Suprapubic skin (tissue), 4 donors: Measurements from ENCODE around the gene AGT. TPM values are rescaled to one million over a fixed set of nuclear protein-coding genes. Genes with fewer than 3 reads are reported as not detected.

ENCODE experiments used
- DNase-seq, 2 donors: peaks; one replicate each; pipeline ENCODE4 v3.0.0-alpha.2; 2019; ENCODE audit warnings: low spot score in 2 of 2
- H3K27ac ChIP-seq: fragments of 200-600 bp; sonication (generic); one replicate; pipeline ENCODE4 v1.5.1; 2019
- H3K27me3 ChIP-seq: fragments of 200-600 bp; sonication (generic); one replicate; pipeline ENCODE4 v1.5.1; 2019
- H3K36me3 ChIP-seq: fragments of 200-600 bp; sonication (generic); one replicate; pipeline ENCODE4 v1.5.1; 2019
- H3K4me1 ChIP-seq: fragments of 200-600 bp; sonication (generic); one replicate; pipeline ENCODE4 v1.5.1; 2019
- H3K4me3 ChIP-seq: fragments of 200-600 bp; sonication (generic); one replicate; pipeline ENCODE4 v1.5.1; 2019; ENCODE audit warnings: mild to moderate bottlenecking
- H3K9me3 ChIP-seq: fragments of 200-600 bp; sonication (generic); one replicate; pipeline ENCODE4 v1.5.1; 2019
- EP300 ChIP-seq: sonication (generic); formaldehyde crosslinking; IDR thresholded peaks from one replicate; pipeline ENCODE4 v1.6.1; 2017; ENCODE audit warnings: antibody characterized with exemption
- POLR2A ChIP-seq, 2 donors: fragments of 450-650 bp; IDR thresholded peaks; one replicate each; pipeline ENCODE4 v1.6.1; 2017; ENCODE audit warnings: antibody characterized with exemption in 2 of 2, mild to moderate bottlenecking in 2 of 2, moderate library complexity in 2 of 2
- POLR2AphosphoS5 ChIP-seq, 3 donors: sonication (generic); formaldehyde crosslinking; IDR thresholded peaks; one replicate each; pipeline ENCODE4 v1.6.1; 2017; ENCODE audit warnings: antibody characterized with exemption in 3 of 3
- WGBS: methylation state at CpG from one replicate; pipeline ENCODE4 v1.1.5; 2018; 5-methylcytosine and 5-hydroxymethylcytosine counted together
- total RNA-seq, 4 donors: library from RNA; depleted of rRNA; stranded (reverse); fragments of >200 nt; gene quantifications; one replicate each; pipeline ENCODE4 v1.1.0, GENCODE V29; 2016
- TF ChIP-seq, protein P1 (sequence below), 2 donors: fragments of 200-600 bp in 1 of 2; fragments of 450-650 bp in 1 of 2; sonication (generic) in 1 of 2; IDR thresholded peaks; one replicate each; pipeline ENCODE4 v1.5.1; 2016 to 2019; ENCODE audit warnings: antibody characterized with exemption in 2 of 2, mild to moderate bottlenecking in 1 of 2, moderate library complexity in 1 of 2

AGT gene
- total RNA-seq, 4 donors from 2014 or later = 1.6 to 5.0 TPM; not detected in 2

DNA sequence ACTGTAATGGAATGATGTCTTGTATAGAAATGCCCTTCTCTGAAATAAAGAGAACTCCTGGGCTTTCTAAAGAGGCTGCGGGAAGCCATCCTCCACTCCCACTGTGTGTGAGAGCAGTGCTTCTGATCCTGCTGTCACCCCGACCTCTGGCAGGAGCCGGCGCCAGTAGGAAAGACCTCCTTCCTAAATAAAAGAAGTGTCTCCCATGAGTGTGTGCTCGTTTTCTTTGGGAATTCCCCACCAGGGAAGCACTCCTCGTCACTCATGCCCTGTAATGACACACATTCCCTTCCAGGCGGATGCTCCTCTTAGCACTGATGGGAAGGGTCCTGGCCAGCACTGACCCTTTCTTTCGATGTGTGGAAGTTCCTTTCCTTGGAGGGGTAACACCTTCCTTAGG lies 20.1 kb downstream of the AGT start:
- TF ChIP-seq POLR2AphosphoS5 (IDR thresholded peaks at IDR 0.05) = no peak
- H3K36me3 ChIP-seq = peaks cover 57% of the 10 kb centered on the region
- H3K4me3 ChIP-seq = no peak overlapping the region
- H3K9me3 ChIP-seq = no peaks in the 10 kb centered on the region
- no peaks in the 10 kb centered on the region for H3K27me3 ChIP-seq
- H3K4me1 ChIP-seq = no peaks in the 10 kb centered on the region
- no peak overlapping the region for H3K27ac ChIP-seq
- no peak for DNase-seq
- 100% methylated on average over 4 of the region's 8 CpGs for WGBS

DNA sequence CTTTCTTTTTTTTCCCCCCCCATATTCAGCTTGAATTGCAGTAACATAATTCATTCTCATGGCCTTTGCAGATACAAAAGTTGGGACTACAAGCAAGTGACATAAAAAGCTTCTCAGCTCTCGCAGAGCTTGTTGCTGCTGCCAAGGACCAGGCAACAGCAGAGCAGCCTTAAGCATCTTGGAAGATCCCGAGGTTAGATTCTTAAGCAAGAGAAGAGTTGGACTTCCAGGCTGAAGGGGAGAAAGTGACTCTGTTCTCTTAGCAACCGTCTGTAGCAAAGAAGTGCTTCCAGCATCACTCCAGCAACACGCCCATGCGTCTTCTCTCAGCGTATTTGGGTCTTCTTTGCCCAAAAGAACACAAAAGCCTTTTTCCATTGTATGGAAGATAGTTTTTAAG lies 20.7 kb downstream of the AGT start:
- no peak for DNase-seq
- Histone ChIP-seq H3K36me3 (peaks cover 62% of the 10 kb centered on the region), H3K4me3 (no peak overlapping the region), H3K27ac (no peak overlapping the region), H3K9me3 (no peaks in the 10 kb centered on the region), H3K4me1 (no peaks in the 10 kb centered on the region), H3K27me3 (no peaks in the 10 kb centered on the region)
- TF ChIP-seq POLR2AphosphoS5 (IDR thresholded peaks at IDR 0.05) (no peak), EP300 (no peak), POLR2A (IDR thresholded peaks at IDR 0.05) (no peak)
- TF ChIP-seq, protein P1, sequence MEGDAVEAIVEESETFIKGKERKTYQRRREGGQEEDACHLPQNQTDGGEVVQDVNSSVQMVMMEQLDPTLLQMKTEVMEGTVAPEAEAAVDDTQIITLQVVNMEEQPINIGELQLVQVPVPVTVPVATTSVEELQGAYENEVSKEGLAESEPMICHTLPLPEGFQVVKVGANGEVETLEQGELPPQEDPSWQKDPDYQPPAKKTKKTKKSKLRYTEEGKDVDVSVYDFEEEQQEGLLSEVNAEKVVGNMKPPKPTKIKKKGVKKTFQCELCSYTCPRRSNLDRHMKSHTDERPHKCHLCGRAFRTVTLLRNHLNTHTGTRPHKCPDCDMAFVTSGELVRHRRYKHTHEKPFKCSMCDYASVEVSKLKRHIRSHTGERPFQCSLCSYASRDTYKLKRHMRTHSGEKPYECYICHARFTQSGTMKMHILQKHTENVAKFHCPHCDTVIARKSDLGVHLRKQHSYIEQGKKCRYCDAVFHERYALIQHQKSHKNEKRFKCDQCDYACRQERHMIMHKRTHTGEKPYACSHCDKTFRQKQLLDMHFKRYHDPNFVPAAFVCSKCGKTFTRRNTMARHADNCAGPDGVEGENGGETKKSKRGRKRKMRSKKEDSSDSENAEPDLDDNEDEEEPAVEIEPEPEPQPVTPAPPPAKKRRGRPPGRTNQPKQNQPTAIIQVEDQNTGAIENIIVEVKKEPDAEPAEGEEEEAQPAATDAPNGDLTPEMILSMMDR (IDR thresholded peaks at IDR 0.05) = no peak
- WGBS = 85% methylated on average over 6 of the region's 6 CpGs

DNA sequence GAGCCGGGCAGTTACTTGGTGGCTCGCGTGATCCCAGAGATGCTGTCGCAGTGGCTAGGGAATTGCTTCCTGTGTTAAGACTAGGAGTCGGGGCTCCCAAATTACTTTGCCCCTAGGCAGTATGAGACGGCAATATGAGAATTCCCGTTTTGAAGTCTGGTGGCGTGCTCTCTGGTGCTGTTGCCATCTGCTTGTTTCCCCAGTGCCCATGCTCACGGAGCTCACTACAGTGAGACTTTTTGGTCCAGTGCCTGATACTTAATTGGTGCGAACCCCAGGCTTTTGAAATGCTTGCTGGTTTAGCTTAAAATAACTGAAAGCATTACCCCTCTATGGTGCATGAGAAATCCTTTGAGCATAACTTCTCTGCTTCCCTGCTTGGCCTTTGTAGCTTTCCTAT lies 22.3 kb downstream of the AGT start:
- WGBS = 89% methylated on average over 10 of the region's 10 CpGs
- TF ChIP-seq, protein P1 (IDR thresholded peaks at IDR 0.05) = no peak
- TF ChIP-seq POLR2AphosphoS5 (IDR thresholded peaks at IDR 0.05) = no peak
- TF ChIP-seq POLR2A (IDR thresholded peaks at IDR 0.05) = no peak
- no peak for TF ChIP-seq EP300
- no peak for DNase-seq
- H3K9me3 ChIP-seq = no peaks in the 10 kb centered on the region
- H3K4me3 ChIP-seq = no peak overlapping the region
- H3K27me3 ChIP-seq = no peaks in the 10 kb centered on the region
- H3K36me3 ChIP-seq = peaks cover 78% of the 10 kb centered on the region
- H3K27ac ChIP-seq = no peak overlapping the region
- H3K4me1 ChIP-seq = no peaks in the 10 kb centered on the region

DNA sequence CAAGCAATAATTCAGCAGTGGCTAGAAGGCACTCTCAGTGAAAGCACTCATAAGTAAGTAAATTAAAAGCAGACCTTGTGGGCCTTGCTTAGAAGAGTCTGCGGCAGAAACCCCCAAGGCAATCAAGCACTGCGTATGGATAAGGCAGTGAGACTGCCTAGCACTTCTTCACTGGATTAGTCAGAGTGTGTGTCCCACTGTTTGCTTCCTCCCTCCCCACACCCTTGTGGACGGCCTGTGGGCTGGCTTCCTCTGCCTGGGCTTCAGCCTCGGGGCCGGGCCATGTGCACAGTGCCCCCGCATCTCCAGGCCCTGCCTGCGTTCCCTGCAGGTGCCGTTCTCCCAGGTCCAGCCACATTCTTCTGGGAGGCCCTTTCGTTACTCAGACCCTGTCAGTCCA lies 23.8 kb downstream of the AGT start:
- 94% methylated on average over 7 of the region's 9 CpGs for WGBS
- peaks cover 90% of the 10 kb centered on the region for H3K36me3 ChIP-seq

DNA sequence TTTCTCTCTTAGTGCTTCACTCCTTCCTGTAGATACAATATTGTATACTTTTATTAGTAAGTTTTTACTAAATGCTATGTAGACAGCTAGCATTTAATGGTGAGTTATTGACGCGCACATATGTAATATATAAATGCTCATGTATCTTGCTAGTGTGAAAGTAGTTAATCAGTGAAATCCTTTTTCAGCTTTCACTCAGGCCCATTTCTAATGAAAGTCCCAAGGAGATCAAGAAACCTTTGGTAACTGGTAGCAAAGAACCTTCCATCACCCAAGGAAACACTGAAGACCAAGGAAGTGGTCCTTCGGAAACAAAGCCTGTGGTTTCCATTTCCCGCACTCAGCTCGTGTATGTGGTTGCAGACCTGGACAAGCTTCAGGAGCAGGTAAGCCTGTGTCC lies 27.2 kb downstream of the AGT start:
- TF ChIP-seq POLR2AphosphoS5 (IDR thresholded peaks at IDR 0.05) = no peak
- TF ChIP-seq EP300 = no peak
- TF ChIP-seq POLR2A (IDR thresholded peaks at IDR 0.05) = no peak
- TF ChIP-seq, protein P1 (IDR thresholded peaks at IDR 0.05) = no peak
- H3K27me3 ChIP-seq = no peaks in the 10 kb centered on the region
- WGBS = 80% methylated on average over 5 of the region's 5 CpGs
- DNase-seq = no peak
- no peak overlapping the region for H3K27ac ChIP-seq
- H3K9me3 ChIP-seq = no peaks in the 10 kb centered on the region
- peaks cover 7% of the 10 kb centered on the region for H3K4me1 ChIP-seq
- H3K4me3 ChIP-seq = no peak overlapping the region
- H3K36me3 ChIP-seq = peaks cover 89% of the 10 kb centered on the region

More for the DNA sequence above, 23.8 kb downstream of the AGT start:
- no peak for TF ChIP-seq EP300
- TF ChIP-seq POLR2A (IDR thresholded peaks at IDR 0.05) = no peak
- TF ChIP-seq, protein P1 (IDR thresholded peaks at IDR 0.05) = no peak
- TF ChIP-seq POLR2AphosphoS5 (IDR thresholded peaks at IDR 0.05) = no peak
- Histone ChIP-seq H3K4me1 (no peaks in the 10 kb centered on the region), H3K9me3 (no peaks in the 10 kb centered on the region), H3K4me3 (no peak overlapping the region), H3K27me3 (no peaks in the 10 kb centered on the region), H3K27ac (no peak overlapping the region)
- DNase-seq = no peak

DNA sequence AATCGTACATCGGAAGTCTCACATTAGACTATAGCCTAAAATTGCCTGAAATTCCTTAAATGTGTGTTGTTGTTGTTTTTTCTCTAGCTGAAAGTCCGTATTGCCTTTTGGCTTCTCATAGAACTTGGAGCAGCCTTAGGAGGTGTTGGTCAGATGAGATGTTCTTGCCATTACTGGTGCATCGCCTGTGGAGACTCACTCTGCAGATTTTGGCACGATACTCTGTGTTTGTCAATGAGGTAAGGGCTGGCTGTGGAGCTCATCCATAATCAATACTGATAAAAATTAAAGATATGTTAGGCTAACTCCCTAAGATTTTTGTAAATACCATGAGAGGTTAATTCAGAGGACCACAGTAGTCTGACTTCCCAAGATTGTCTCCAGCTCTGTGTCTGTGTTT lies 28.9 kb downstream of the AGT start:
- Histone ChIP-seq H3K27me3 (no peaks in the 10 kb centered on the region), H3K4me3 (no peak overlapping the region), H3K9me3 (no peaks in the 10 kb centered on the region), H3K27ac (no peak overlapping the region), H3K4me1 (peaks cover 11% of the 10 kb centered on the region), H3K36me3 (peaks cover 86% of the 10 kb centered on the region)
- 94% methylated on average over 5 of the region's 5 CpGs for WGBS
- no peak for DNase-seq
- TF ChIP-seq POLR2AphosphoS5 (IDR thresholded peaks at IDR 0.05) = no peak
- TF ChIP-seq EP300 = no peak
- TF ChIP-seq POLR2A (IDR thresholded peaks at IDR 0.05) = no peak
- TF ChIP-seq, protein P1 (IDR thresholded peaks at IDR 0.05) = no peak
